ENCODE measurements around the gene SLC25A22. TPM values are rescaled to one million over a fixed set of nuclear protein-coding genes. Genes with fewer than 3 reads are reported as not detected.

The SLC25A22 gene
- polyA plus RNA-seq, 1 of the 3 experiments (the other 2 are of a cell fraction) = 50.9 TPM

DNA sequence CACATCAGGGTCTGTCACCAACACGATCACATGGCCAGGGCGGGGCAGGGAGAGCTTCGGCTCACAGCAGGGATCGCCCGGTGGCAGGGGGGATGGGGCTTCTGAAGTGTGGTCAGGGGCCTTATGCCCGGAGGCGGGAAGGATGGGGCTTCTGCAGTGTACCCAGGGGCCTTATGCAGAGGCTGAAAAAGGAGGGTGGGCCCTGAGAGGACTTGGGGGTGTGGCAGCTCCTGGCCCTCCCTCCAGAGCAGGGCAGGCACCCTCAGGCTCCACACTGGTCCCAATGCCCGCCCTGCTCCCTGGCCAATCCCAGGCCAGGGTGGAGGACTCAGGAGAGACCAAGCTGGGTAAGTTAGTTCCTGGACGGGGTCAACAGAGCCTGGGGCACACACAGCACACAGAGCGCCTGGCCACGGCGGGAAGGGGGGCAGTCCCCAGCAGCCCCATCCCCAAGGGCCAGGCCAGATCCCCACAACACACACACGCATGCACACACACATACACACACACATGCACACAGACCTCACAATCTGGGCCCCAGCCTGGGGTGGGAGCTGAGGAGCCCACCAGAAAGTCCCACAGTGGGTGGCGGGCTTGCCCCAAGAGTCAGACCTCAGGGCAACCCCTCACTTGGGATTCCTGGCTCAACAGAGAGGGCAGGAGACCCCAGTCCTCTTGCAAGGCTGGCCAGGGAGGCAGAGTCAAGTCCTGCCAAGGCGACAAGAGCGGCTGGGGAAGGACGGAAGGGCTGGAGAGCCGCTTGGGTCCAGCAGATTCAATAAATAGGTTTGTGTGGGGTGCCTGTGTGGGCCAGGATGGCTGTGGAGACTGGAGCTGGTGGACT is 7.1 kb downstream of the SLC25A22 start:
- ChIA-PET CTCF (interaction anchor here (0.9 to 1.0 kb wide), 3 partner anchors 14 to 260 kb away, joined by 3 to 4 read pairs (median 3); partner anchors contain the start of gene PIDD1), POLR2A (interaction anchor here (1.8 to 3.2 kb wide), 2 partner anchors 15 to 18 kb away, joined by 7 to 18 read pairs; partner anchors contain the start of genes GATD1 and RPLP2)
- H3K27ac ChIP-seq (ENCODE audit: low read depth in 2 of 2, low read length in 1 of 2) = peak overlapping the region in 1 of 2 experiments; percentile 41; a peak in 1 of 4 replicates
- TF ChIP-seq POLR2AphosphoS5 (IDR thresholded peaks at IDR 0.05; ENCODE audit: low read depth, low read length) (peak; percentile 12; the same call in 1 of the 2 replicates), TAF1 (IDR thresholded peaks at IDR 0.05; ENCODE audit: borderline replicate concordance, low read depth, low read length) (no peak), EZH2phosphoT487 (IDR thresholded peaks at IDR 0.05; ENCODE audit: borderline replicate concordance, low read depth) (no peak), ELF1 (IDR thresholded peaks at IDR 0.05) (no peak)
- H3K9me3 ChIP-seq = no peaks in the 10 kb centered on the region
- H4K20me1 ChIP-seq (ENCODE audit: insufficient read depth) = no peaks in the 10 kb centered on the region
- H3K4me2 ChIP-seq = peak overlapping the region; percentile 85; the same call in 1 of the 2 replicates
- H3K27me3 ChIP-seq (ENCODE audit: insufficient read depth) = no peaks in the 10 kb centered on the region
- peaks cover 0 to 32% of the 10 kb centered on the region in 2 experiments for H3K36me3 ChIP-seq (replicated peaks in 1 of 2; ENCODE audit: control insufficient read depth in 1 of 2, insufficient read depth in 2 of 2, low read length in 1 of 2)
- H3K4me3 ChIP-seq (ENCODE audit: low read depth in 2 of 2, low read length in 1 of 2) = no peak overlapping the region
- WGBS (ENCODE audit: low lambda C conversion rate) = 78% methylated on average over 14 of the region's 18 CpGs
- peak; percentile 67 for DNase-seq
- H3K9me2 ChIP-seq = no peaks in the 10 kb centered on the region
- peaks cover 0 to 36% of the 10 kb centered on the region in 2 experiments; a peak in 1 of 4 replicates for H3K4me1 ChIP-seq (ENCODE audit: control insufficient read depth in 1 of 2, insufficient read depth in 2 of 2, low read depth in 1 of 2, low read length in 1 of 2)
- H3K9ac ChIP-seq = no peak overlapping the region
- H3F3A ChIP-seq (replicated peaks; ENCODE audit: insufficient read depth) = peaks cover 4% of the 10 kb centered on the region
- H3K79me2 ChIP-seq (ENCODE audit: insufficient read depth) = peaks cover 11% of the 10 kb centered on the region; the same call in 1 of the 2 replicates
- H2AFZ ChIP-seq (ENCODE audit: low read depth) = no peak overlapping the region

DNA sequence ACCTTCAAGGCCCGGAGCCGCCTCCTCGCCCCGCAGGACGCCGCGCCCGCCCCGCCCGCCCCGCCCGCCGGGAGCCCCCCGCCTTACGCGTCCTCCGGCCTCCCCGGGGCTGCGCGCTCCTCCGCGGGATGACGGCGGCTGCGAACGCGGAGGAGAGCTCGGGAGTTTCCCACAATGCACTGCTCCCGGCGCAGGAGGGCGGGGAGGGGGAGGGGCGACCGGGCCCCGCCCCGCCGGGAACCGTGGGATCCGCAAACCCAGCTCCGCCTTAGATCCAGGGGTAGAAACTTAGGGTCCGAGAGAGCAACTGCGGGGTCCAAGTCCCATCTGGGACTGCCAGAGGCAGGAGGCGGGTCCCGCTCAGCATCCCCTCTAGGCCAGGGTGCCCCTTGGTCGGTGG is 8.1 kb downstream of the SLC25A22 start, which contains the start of gene CEND1:
TSS of gene CEND1 (minus strand) at position 148 of the 400 bp plus-strand sequence. CDS start 1,514 bp downstream, outside the sequence.
- 3% methylated on average over 10 of the region's 44 CpGs for WGBS (ENCODE audit: low lambda C conversion rate)
- peak within 1 kb of the TSS; percentile 41 to 66; a peak in 3 of 4 replicates for H3K27ac ChIP-seq (ENCODE audit: low read depth in 2 of 2, low read length in 1 of 2)
- peaks cover 0 to 27% of the 10 kb centered on the region in 2 experiments; a peak in 1 of 4 replicates for H3K4me1 ChIP-seq (ENCODE audit: control insufficient read depth in 1 of 2, insufficient read depth in 2 of 2, low read depth in 1 of 2, low read length in 1 of 2)
- peak; percentile 95 for DNase-seq
- peaks cover 3% of the 10 kb centered on the region; the same call in 1 of the 2 replicates for H3K79me2 ChIP-seq (ENCODE audit: insufficient read depth)
- H4K20me1 ChIP-seq (ENCODE audit: insufficient read depth) = no peaks in the 10 kb centered on the region
- peak within 1 kb of the TSS; percentile 85 for H3K4me2 ChIP-seq
- POLR2A ChIA-PET = interaction anchor here (0.6 to 3.2 kb wide), 5 partner anchors 14 to 958 kb away, joined by 3 to 18 read pairs (median 5); partner anchors contain the start of genes GATD1, PNPLA2 and RPLP2
- no peaks in the 10 kb centered on the region for H3K9me2 ChIP-seq
- no peak within 1 kb of the TSS for H2AFZ ChIP-seq (ENCODE audit: low read depth)
- H3K27me3 ChIP-seq (ENCODE audit: insufficient read depth) = no peaks in the 10 kb centered on the region
- H3K4me3 ChIP-seq (ENCODE audit: low read depth in 2 of 2, low read length in 1 of 2) = peak within 1 kb of the TSS; percentile 58 to 67
- no peaks in the 10 kb centered on the region for H3K9me3 ChIP-seq
- TF ChIP-seq RCOR1 (IDR thresholded peaks at IDR 0.05; ENCODE audit: low read length) (peak; percentile 56; the same call in 1 of the 2 replicates), CHD2 (IDR thresholded peaks at IDR 0.05; ENCODE audit: low read length, partially characterized antibody) (peak; percentile 49), FOSL2 (IDR thresholded peaks at IDR 0.05; ENCODE audit: borderline replicate concordance, low read depth) (no peak), POLR2AphosphoS5 (IDR thresholded peaks at IDR 0.05; ENCODE audit: low read depth, low read length) (0 out of 2 replicates have a peak, but pooled peaks have one; percentile 13), SIN3A (IDR thresholded peaks at IDR 0.05; ENCODE audit: borderline replicate concordance, low read depth, low read length) (peak; percentile 40; the same call in 1 of the 2 replicates)
- TF ChIP-seq, protein P1, sequence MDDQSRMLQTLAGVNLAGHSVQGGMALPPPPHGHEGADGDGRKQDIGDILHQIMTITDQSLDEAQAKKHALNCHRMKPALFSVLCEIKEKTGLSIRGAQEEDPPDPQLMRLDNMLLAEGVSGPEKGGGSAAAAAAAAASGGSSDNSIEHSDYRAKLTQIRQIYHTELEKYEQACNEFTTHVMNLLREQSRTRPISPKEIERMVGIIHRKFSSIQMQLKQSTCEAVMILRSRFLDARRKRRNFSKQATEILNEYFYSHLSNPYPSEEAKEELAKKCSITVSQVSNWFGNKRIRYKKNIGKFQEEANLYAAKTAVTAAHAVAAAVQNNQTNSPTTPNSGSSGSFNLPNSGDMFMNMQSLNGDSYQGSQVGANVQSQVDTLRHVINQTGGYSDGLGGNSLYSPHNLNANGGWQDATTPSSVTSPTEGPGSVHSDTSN (IDR thresholded peaks at IDR 0.05) = no peak
- peak within 1 kb of the TSS; percentile 33; the same call in 1 of the 2 replicates for H3K9ac ChIP-seq
- H3F3A ChIP-seq (replicated peaks; ENCODE audit: insufficient read depth) = peaks cover 4% of the 10 kb centered on the region
- peaks cover 0 to 32% of the 10 kb centered on the region in 2 experiments for H3K36me3 ChIP-seq (replicated peaks in 1 of 2; ENCODE audit: control insufficient read depth in 1 of 2, insufficient read depth in 2 of 2, low read length in 1 of 2)
- CTCF ChIA-PET = interaction anchor here (0.6 to 1.0 kb wide), 3 partner anchors 15 to 261 kb away, joined by 3 to 4 read pairs (median 3); partner anchors contain the start of gene PIDD1
